H7 (cell line): ENCODE results near the gene LTBR. TPM values are rescaled to one million over a fixed set of nuclear protein-coding genes. Genes with fewer than 3 reads are reported as not detected.

Experiments used
- DNase-seq: peaks from one replicate; pipeline ENCODE4 v3.0.0; 2012
- H3K27me3 ChIP-seq: 2 replicates; pipeline ENCODE4 v1.6.0; 2011; ENCODE audit warnings: mild to moderate bottlenecking, low read length; ENCODE audit not compliant: control insufficient read depth, insufficient read depth
- H3K36me3 ChIP-seq: replicated peaks from 2 replicates; pipeline ENCODE4 v1.5.1; 2011; ENCODE audit warnings: low read length; ENCODE audit not compliant: control insufficient read depth, insufficient read depth
- H3K4me3 ChIP-seq: 2 replicates; pipeline ENCODE4 v1.5.1; 2011; ENCODE audit warnings: low read depth, mild to moderate bottlenecking, control low read depth, low read length, moderate library complexity; ENCODE audit not compliant: insufficient read depth
- total RNA-seq: library from RNA; depleted of rRNA; stranded (reverse); fragments of >200 nt; shearing (Covaris generic); gene quantifications from 2 replicates; pipeline ENCODE4 v1.2.3, GENCODE V29; 2014; rRNA removed

Gene LTBR
- total RNA-seq, 1 experiment from 2014 or later: 3.6 TPM

DNA sequence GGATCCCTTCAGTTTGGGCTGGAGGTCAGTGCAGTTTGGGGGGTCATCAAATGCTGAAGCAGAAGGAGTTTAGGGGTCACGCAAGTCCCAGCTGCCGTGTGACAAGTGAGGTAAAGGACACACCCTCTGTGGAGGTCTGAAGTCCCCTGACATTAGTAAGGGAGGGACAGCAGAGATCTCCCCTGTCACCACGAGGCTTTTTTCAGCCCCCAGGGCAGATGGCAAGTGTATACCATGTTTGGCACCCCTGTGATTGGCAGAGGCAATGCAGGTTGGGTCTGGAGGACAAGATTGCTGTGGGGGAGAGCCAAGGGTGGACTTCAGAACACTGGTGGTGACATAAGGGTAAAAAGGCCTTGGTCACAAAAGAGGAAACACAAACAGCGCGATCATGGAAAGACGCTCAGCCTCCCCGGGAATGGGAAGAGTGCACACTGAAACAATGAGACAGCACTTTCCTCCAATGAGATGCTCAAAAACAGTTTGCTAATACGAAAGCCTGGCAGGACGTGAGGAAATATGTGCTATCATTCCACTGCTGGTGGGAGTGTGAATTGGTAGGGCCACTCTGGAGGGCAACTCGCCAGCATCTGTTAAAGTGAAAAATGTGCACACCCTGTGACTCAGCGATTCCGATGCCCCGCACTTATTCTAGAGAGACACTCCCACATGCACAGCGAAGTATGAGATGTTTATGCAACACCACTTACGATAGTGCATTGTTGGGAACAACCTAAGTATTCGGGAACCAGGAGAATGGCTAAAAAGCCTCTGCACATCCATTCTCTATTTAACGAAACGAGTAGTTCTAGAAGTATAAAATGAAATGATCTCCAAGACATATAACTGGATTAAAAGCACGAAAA, 46.4 kb downstream of the LTBR start:
- no peaks in the 10 kb centered on the region for H3K27me3 ChIP-seq
- H3K4me3 ChIP-seq: no peak overlapping the region
- DNase-seq: no peak
- no peaks in the 10 kb centered on the region for H3K36me3 ChIP-seq

- no peaks in the 10 kb centered on the region for H3K36me3 ChIP-seq
- H3K4me3 ChIP-seq: no peak overlapping the region
- no peak for DNase-seq
- no peaks in the 10 kb centered on the region for H3K27me3 ChIP-seq
Measured at GRCh38 chr12:6432991-6433390, 49.0 kb downstream of the LTBR start.

DNA sequence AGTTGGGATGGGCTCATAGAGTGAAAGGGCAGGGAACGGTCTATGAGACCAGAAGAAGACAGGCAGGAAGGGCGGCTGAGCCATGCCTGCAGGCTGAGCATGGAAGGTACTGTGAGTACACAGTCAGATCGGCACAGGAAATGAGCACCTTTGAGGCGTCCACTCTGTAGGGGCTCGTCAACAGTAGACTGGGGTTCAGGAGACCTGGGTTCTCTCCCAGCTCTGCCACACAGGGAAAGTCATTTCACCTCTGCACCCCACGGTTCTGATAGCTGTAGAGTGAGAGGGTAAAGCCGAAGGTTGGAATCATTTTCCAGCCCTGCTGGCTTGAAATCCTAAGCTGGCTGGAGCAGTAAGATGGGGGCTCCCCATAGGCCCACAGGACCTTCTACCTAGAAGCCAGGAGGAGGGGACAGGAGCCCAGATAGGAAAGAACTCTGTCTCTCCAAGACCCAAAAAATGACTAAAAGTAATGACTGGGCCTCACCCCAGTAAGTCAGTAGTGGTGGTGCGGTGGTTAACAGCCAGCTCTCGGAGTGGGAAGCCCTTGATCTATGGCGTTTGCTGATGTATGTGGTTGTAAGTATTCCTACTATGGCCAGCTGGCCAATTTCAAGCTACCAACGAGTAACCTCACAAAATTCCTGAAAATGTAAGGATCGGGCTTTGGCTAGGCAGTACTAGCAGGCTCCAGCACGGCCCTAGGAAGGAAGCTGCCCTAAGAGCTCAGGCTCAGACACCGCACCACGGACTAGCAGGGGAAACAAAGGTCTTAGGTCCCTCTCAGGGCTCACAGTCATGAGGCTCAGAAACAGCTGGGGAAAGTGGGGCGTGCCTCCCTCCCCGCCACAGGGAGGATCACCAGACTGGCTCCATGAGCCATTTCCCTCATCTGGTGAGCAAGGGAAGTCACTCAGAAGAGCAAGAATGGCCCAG, 50.5 kb downstream of the LTBR start:
- Histone ChIP-seq H3K36me3 (no peaks in the 10 kb centered on the region), H3K27me3 (no peaks in the 10 kb centered on the region), H3K4me3 (no peak overlapping the region)
- peak; percentile 32 for DNase-seq

GRCh38 chr12:6435961-6436715, 52.2 kb downstream of the LTBR start:
- DNase-seq: peak; percentile 19
- H3K4me3 ChIP-seq: no peak overlapping the region
- H3K36me3 ChIP-seq: no peaks in the 10 kb centered on the region
- H3K27me3 ChIP-seq: no peaks in the 10 kb centered on the region

DNA sequence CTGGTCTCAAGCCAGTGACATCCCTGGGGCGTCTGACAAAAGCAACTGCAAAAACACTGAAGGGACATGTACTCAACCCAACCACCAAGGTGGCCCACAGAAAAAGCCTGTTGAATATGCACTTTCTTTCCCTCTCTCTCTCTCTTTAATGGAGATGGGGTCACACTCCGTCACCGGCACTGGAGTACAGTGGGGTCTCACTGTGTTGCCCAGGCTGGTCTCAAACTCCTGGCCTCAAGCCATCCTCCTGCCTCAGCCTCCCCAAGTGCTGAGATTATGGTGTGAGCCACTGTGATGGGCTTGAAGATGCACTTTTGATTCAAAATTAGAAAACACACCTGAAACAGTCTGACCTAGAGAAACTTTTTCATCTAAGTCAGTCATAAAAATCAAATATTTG, 53.6 kb downstream of the LTBR start:
- Histone ChIP-seq H3K4me3 (no peak overlapping the region), H3K36me3 (no peaks in the 10 kb centered on the region), H3K27me3 (no peaks in the 10 kb centered on the region)
- no peak for DNase-seq

DNA sequence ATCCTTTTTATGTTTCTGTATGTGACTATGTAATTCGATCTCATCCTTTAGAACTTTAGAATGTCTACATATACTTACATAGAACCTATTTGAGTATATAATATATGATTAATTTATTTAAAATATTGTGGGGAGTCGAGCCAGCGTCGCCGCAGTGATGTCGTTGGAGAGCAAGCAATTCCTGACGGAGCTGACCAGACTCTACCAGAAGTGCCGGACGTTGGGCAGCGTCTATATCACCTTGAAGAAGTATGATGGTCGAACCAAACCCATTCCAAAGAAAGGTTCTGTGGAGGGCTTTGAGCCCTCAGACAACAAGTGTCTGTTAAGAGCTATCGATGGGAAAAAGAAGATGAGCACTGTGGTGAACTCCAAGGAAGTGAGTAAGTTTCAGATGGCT, 54.4 kb downstream of the LTBR start:
- H3K36me3 ChIP-seq: no peaks in the 10 kb centered on the region
- DNase-seq: no peak
- no peaks in the 10 kb centered on the region for H3K27me3 ChIP-seq
- H3K4me3 ChIP-seq: no peak overlapping the region

DNA sequence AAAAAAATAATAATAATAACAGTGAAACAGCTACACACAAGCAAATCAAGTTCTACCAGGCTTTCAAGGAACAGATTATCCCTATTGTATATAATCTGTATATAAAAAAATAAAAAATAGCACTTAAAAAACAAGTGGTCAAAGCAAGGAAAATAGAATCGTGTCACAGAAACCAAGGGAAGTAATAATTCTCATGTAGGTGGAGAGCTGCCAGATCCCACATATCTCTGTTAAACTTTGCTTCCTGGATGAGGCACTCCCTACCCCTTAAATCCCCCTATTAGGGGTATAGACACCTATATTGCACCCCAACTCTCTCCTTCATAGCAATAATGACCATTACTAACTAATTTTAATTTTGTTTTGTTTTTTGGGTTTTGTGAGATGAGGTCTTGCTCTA, 56.4 kb downstream of the LTBR start:
- DNase-seq: no peak
- H3K36me3 ChIP-seq: no peaks in the 10 kb centered on the region; the same call in 1 of the 2 replicates
- H3K27me3 ChIP-seq: no peaks in the 10 kb centered on the region
- H3K4me3 ChIP-seq: no peak overlapping the region

Other genes starting within 250 kb of the LTBR start
- gene CD9, start 183.8 kb upstream of the LTBR start, total RNA-seq: 266 and 274 TPM in 2 replicates
- 36.5 and 43.6 TPM in 2 replicates for gene PLEKHG6, start 73.5 kb upstream of the LTBR start, total RNA-seq
- 83.5 and 84.6 TPM in 2 replicates for gene TNFRSF1A, start 42.1 kb upstream of the LTBR start, total RNA-seq
- 28.5 and 41.7 TPM in 2 replicates for gene SCNN1A, start 8.6 kb upstream of the LTBR start, total RNA-seq
- not detected in 2 replicates for gene CD27, start 60.8 kb downstream of the LTBR start, total RNA-seq
- gene TAPBPL, start 67.9 kb downstream of the LTBR start, total RNA-seq: 0.62 and 1.0 TPM in 2 replicates
- gene VAMP1, start 86.5 kb downstream of the LTBR start, total RNA-seq: 23.9 and 26.8 TPM in 2 replicates
- 137 and 145 TPM in 2 replicates for gene MRPL51, start 109.1 kb downstream of the LTBR start, total RNA-seq
- 104 and 113 TPM in 2 replicates for gene NCAPD2, start 109.9 kb downstream of the LTBR start, total RNA-seq
- gene GAPDH, start 150.4 kb downstream of the LTBR start, total RNA-seq: 6,920 and 8,270 TPM in 2 replicates
- 15.1 and 18.2 TPM in 2 replicates for gene IFFO1, start 171.9 kb downstream of the LTBR start, total RNA-seq
- 64.2 and 68.8 TPM in 2 replicates for gene NOP2, start 184.1 kb downstream of the LTBR start, total RNA-seq
- 236 and 245 TPM in 2 replicates for gene CHD4, start 223.2 kb downstream of the LTBR start, total RNA-seq